ENCODE results near the gene INTS1. TPM values are rescaled to one million over a fixed set of nuclear protein-coding genes. Genes with fewer than 3 reads are reported as not detected.

The INTS1 gene
- total RNA-seq, 1 donor from 2014 or later, result 80.7 TPM

- TF ChIP-seq CTCF (IDR thresholded peaks at IDR 0.05), result no peak
These were observed 77.7 kb downstream of the INTS1 start for GRCh38 chr7:1426474-1426873.

DNA sequence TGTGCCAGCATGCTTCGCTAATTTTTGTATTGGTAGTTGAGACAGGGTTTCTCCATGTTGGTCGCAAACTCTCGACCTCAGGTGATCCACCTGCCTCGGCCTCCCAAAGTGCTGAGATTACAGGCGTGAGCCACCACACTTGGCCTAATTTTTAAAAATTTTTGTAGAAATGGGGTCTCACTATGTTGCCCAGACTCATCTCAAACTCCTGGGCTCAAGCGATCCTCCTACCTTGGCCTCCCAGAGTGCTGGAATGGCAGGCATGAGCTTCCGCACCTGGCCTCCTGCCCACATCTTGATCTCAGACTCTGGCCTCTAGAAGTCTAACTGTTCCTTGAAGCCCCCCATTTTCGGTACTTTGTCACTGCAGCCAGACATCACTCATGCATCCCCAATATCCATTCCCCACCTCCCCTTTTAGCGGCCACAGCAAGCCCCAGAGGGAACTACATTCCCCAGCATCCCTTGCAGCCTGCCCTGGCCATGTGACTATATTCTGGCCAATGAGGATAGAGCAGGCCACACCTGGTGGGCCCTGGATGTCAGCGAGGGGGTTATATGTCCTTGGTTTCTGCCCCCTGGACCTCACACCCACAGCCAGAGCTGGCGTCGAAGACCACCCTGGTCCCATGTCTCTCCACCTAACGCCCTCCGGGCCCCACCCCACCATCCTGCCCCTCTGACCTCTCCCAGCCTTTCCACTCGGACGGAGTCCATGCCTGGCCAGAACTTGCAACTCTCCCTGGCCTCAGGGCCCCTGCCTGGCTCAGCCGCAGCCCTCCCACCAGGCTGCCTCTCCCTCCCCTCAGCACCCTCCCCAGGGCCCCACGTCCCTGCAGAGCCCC is 78.7 kb downstream of the INTS1 start:
- no peak for TF ChIP-seq CTCF (IDR thresholded peaks at IDR 0.05)
- intact Hi-C loops (cut with DNase I), result no loop called here
- DNase-seq (ENCODE audit: low spot score in 2 of 2), result no peak
- H3K27me3 ChIP-seq, result peaks cover 3% of the 10 kb centered on the region
- no peaks in the 10 kb centered on the region for H3K9me3 ChIP-seq
- no peaks in the 10 kb centered on the region for H3K36me3 ChIP-seq
- H3K4me3 ChIP-seq, result no peak overlapping the region
- H3K27ac ChIP-seq, result no peak overlapping the region
- H3K4me1 ChIP-seq, result no peaks in the 10 kb centered on the region

More at GRCh38 chr7:1426474-1426873, 77.7 kb downstream of the INTS1 start:
- H3K27me3 ChIP-seq, result peaks cover 3% of the 10 kb centered on the region
- no peaks in the 10 kb centered on the region for H3K36me3 ChIP-seq
- DNase-seq (ENCODE audit: low spot score in 2 of 2), result no peak
- H3K27ac ChIP-seq, result no peak overlapping the region
- no peak overlapping the region for H3K4me3 ChIP-seq
- intact Hi-C loops (cut with DNase I), result no loop called here
- no peaks in the 10 kb centered on the region for H3K4me1 ChIP-seq
- H3K9me3 ChIP-seq, result no peaks in the 10 kb centered on the region

GRCh38 chr7:1424041-1424440 is 80.1 kb downstream of the INTS1 start:
- DNase-seq (ENCODE audit: low spot score in 2 of 2), result no peak
- no peaks in the 10 kb centered on the region for H3K36me3 ChIP-seq
- H3K9me3 ChIP-seq, result no peaks in the 10 kb centered on the region
- intact Hi-C loops (cut with DNase I), result no loop called here
- H3K4me3 ChIP-seq, result no peak overlapping the region
- H3K27me3 ChIP-seq, result peaks cover 3% of the 10 kb centered on the region
- H3K27ac ChIP-seq, result no peak overlapping the region
- no peak for TF ChIP-seq CTCF (IDR thresholded peaks at IDR 0.05)
- H3K4me1 ChIP-seq, result no peaks in the 10 kb centered on the region

GRCh38 chr7:1423264-1423811 is 80.9 kb downstream of the INTS1 start:
- no peaks in the 10 kb centered on the region for H3K9me3 ChIP-seq
- H3K27ac ChIP-seq, result no peak overlapping the region
- H3K27me3 ChIP-seq, result peaks cover 3% of the 10 kb centered on the region
- TF ChIP-seq CTCF (IDR thresholded peaks at IDR 0.05), result no peak
- no peak for DNase-seq (ENCODE audit: low spot score in 2 of 2)
- H3K36me3 ChIP-seq, result no peaks in the 10 kb centered on the region
- intact Hi-C loops (cut with DNase I), result no loop called here
- no peaks in the 10 kb centered on the region for H3K4me1 ChIP-seq
- no peak overlapping the region for H3K4me3 ChIP-seq

- DNase-seq (ENCODE audit: low spot score in 2 of 2), result no peak
- no peak for TF ChIP-seq CTCF (IDR thresholded peaks at IDR 0.05)
These were observed 81.5 kb downstream of the INTS1 start for GRCh38 chr7:1422512-1423263.

More at GRCh38 chr7:1422512-1423263, 81.5 kb downstream of the INTS1 start:
- H3K27ac ChIP-seq, result no peak overlapping the region
- H3K4me3 ChIP-seq, result no peak overlapping the region
- H3K27me3 ChIP-seq, result peaks cover 3% of the 10 kb centered on the region
- intact Hi-C loops (cut with DNase I), result no loop called here
- H3K4me1 ChIP-seq, result no peaks in the 10 kb centered on the region
- no peaks in the 10 kb centered on the region for H3K36me3 ChIP-seq
- H3K9me3 ChIP-seq, result no peaks in the 10 kb centered on the region
